Fibroblast of skin of left biceps (primary cell): ENCODE results near the gene TUBB4B.

Source experiments
- DNase-seq, 2 experiments: peaks; one replicate each; pipeline ENCODE4 v3.0.0-alpha.2; 2013; ENCODE audit warnings: low read depth in 2 of 2

TUBB4B gene

GRCh38 chr9:137293094-137293481, 52.0 kb downstream of the TUBB4B start:
- no peak for DNase-seq
